GM23338 (cell line): ENCODE data around the gene CD86.

Source experiments
- CREB1 ChIP-seq: fragments of 250-450 bp; sonication (Bioruptor Pico); IDR thresholded peaks from 2 replicates; pipeline ENCODE4 v1.5.0; 2020; ENCODE audit warnings: low read depth, mild to moderate bottlenecking, moderate library complexity
- EZH2 ChIP-seq: fragments of 200-600 bp; sonication (generic); IDR thresholded peaks from one replicate; pipeline ENCODE4 v1.8.0; 2017; ENCODE audit warnings: antibody characterized with exemption, mild to moderate bottlenecking, low read depth; ENCODE audit not compliant: unreplicated experiment
- EZH2phosphoT487 ChIP-seq: fragments of 200-600 bp; sonication (generic); IDR thresholded peaks from one replicate; pipeline ENCODE4 v1.8.1; 2018; ENCODE audit warnings: antibody characterized with exemption; ENCODE audit not compliant: unreplicated experiment
- JUNB ChIP-seq: IDR thresholded peaks from one replicate; pipeline ENCODE4 v1.6.1; 2016; ENCODE audit warnings: antibody characterized with exemption; ENCODE audit not compliant: unreplicated experiment
- POLR2AphosphoS5 ChIP-seq: IDR thresholded peaks from 2 replicates; pipeline ENCODE4 v1.6.1; 2016; ENCODE audit warnings: antibody characterized with exemption, low read depth
- ZNF331 ChIP-seq: fragments of 250-450 bp; sonication (Bioruptor Pico); IDR thresholded peaks from 2 replicates; pipeline ENCODE4 v1.5.0; 2020; ENCODE audit warnings: low read depth, mild to moderate bottlenecking, moderate library complexity
- TF ChIP-seq, protein P1 (sequence below), 2 experiments: fragments of 200-600 bp in 1 of 2; sonication (generic) in 1 of 2; conservative IDR thresholded peaks; 2 replicates each; pipeline versions ENCODE4 v1.5.1 to v1.6.1; 2016 to 2017; ENCODE audit warnings: antibody characterized with exemption in 2 of 2, low read depth in 2 of 2, mild to moderate bottlenecking in 2 of 2, moderate library complexity in 1 of 2
- TF ChIP-seq, protein P2 (sequence below): IDR thresholded peaks from one replicate; pipeline ENCODE4 v1.6.1; 2018; ENCODE audit warnings: antibody characterized with exemption; ENCODE audit not compliant: unreplicated experiment
- TF ChIP-seq, protein P3 (sequence below): IDR thresholded peaks from 2 replicates; pipeline ENCODE4 v1.6.1; 2016; ENCODE audit warnings: antibody characterized with exemption

DNA sequence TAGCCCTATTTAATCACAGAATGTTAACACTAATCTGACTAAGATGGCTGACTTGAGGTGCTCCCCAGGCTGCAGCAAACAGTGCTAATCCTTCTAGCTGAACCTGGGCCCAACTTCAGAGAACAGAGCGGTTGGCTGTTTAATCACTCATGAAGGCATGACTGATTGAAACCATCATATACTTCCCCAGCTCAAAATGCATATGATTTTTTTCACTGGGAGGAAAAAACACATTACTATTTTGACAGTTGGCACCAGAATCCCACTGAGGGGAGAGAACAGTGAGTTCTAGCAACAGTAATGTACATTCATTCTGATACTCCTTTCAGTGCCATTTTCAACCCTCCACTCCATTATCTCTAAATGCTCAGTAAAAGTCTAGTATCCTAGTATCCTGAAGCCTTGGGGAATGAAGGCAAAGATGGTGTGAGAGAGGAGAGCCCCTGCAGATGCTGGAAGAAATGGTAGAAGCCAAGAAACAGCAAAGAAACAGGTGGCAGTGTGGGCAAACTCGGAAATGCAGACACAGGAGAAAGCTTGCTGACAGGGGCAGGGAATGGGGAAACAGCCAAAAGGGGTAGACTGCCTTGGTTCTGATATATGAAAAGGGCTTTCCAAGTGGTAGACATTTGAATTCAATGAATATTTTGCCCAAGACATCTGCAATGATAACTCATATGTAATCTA lies 93.9 kb downstream of the CD86 start:
- TF ChIP-seq, protein P1, sequence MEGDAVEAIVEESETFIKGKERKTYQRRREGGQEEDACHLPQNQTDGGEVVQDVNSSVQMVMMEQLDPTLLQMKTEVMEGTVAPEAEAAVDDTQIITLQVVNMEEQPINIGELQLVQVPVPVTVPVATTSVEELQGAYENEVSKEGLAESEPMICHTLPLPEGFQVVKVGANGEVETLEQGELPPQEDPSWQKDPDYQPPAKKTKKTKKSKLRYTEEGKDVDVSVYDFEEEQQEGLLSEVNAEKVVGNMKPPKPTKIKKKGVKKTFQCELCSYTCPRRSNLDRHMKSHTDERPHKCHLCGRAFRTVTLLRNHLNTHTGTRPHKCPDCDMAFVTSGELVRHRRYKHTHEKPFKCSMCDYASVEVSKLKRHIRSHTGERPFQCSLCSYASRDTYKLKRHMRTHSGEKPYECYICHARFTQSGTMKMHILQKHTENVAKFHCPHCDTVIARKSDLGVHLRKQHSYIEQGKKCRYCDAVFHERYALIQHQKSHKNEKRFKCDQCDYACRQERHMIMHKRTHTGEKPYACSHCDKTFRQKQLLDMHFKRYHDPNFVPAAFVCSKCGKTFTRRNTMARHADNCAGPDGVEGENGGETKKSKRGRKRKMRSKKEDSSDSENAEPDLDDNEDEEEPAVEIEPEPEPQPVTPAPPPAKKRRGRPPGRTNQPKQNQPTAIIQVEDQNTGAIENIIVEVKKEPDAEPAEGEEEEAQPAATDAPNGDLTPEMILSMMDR (conservative IDR thresholded peaks at IDR 0.05; ENCODE audit: low read depth in 2 of 2) = no peak
- TF ChIP-seq EZH2 = no peak
- no peak for TF ChIP-seq POLR2AphosphoS5
- no peak for TF ChIP-seq CREB1
- TF ChIP-seq, protein P2, sequence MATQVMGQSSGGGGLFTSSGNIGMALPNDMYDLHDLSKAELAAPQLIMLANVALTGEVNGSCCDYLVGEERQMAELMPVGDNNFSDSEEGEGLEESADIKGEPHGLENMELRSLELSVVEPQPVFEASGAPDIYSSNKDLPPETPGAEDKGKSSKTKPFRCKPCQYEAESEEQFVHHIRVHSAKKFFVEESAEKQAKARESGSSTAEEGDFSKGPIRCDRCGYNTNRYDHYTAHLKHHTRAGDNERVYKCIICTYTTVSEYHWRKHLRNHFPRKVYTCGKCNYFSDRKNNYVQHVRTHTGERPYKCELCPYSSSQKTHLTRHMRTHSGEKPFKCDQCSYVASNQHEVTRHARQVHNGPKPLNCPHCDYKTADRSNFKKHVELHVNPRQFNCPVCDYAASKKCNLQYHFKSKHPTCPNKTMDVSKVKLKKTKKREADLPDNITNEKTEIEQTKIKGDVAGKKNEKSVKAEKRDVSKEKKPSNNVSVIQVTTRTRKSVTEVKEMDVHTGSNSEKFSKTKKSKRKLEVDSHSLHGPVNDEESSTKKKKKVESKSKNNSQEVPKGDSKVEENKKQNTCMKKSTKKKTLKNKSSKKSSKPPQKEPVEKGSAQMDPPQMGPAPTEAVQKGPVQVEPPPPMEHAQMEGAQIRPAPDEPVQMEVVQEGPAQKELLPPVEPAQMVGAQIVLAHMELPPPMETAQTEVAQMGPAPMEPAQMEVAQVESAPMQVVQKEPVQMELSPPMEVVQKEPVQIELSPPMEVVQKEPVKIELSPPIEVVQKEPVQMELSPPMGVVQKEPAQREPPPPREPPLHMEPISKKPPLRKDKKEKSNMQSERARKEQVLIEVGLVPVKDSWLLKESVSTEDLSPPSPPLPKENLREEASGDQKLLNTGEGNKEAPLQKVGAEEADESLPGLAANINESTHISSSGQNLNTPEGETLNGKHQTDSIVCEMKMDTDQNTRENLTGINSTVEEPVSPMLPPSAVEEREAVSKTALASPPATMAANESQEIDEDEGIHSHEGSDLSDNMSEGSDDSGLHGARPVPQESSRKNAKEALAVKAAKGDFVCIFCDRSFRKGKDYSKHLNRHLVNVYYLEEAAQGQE = no peak
- TF ChIP-seq EZH2phosphoT487 = no peak
- no peak for TF ChIP-seq ZNF331 (CRISPR knock-in tag)
- TF ChIP-seq, protein P3, sequence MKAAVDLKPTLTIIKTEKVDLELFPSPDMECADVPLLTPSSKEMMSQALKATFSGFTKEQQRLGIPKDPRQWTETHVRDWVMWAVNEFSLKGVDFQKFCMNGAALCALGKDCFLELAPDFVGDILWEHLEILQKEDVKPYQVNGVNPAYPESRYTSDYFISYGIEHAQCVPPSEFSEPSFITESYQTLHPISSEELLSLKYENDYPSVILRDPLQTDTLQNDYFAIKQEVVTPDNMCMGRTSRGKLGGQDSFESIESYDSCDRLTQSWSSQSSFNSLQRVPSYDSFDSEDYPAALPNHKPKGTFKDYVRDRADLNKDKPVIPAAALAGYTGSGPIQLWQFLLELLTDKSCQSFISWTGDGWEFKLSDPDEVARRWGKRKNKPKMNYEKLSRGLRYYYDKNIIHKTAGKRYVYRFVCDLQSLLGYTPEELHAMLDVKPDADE = no peak
- no peak for TF ChIP-seq JUNB
